ENCODE measurements around the gene KCNQ2. TPM values are rescaled to one million over a fixed set of nuclear protein-coding genes. Genes with fewer than 3 reads are reported as not detected.
A peak's percentile ranks its signal among the peaks of the same experiment; 100 is the strongest.

KCNQ2 gene
- total and polyA plus RNA-seq, 8 donors = 8.4 to 19.1 (median 14.1) TPM; not detected in 2

GRCh38 chr20:63468421-63468820, 4.0 kb downstream of the KCNQ2 start:
- intact Hi-C loops (cut with DNase I) = no loop called here
- Histone ChIP-seq H3K4me3 (no peak overlapping the region), H3K9me3 (no peaks in the 10 kb centered on the region), H3K36me3 (no peaks in the 10 kb centered on the region), H3K27me3 (peaks cover 28 to 98% of the 10 kb centered on the region in 2 donors), H3K27ac (no peak overlapping the region), H3K4me1 (peaks cover 0 to 14% of the 10 kb centered on the region in 2 donors)
- ATAC-seq = no peak
- TF ChIP-seq CTCF (IDR thresholded peaks at IDR 0.05) = no peak
- peak in 1 of 4 donors; percentile 49 for DNase-seq

GRCh38 chr20:63467294-63468083, 5.0 kb downstream of the KCNQ2 start:
- DNase-seq (no peak), ATAC-seq (no peak)
- no peak overlapping the region for H3K27ac ChIP-seq
- no peak for TF ChIP-seq CTCF (IDR thresholded peaks at IDR 0.05)
- H3K4me1 ChIP-seq = peaks cover 0 to 14% of the 10 kb centered on the region in 2 donors
- no peak overlapping the region for H3K4me3 ChIP-seq
- intact Hi-C loops (cut with DNase I) = no loop called here
- H3K27me3 ChIP-seq = peaks cover 23 to 98% of the 10 kb centered on the region in 2 donors
- H3K9me3 ChIP-seq = no peaks in the 10 kb centered on the region
- no peaks in the 10 kb centered on the region for H3K36me3 ChIP-seq

- no peak overlapping the region for H3K4me3 ChIP-seq
- intact Hi-C loops (cut with DNase I) = no loop called here
- no peaks in the 10 kb centered on the region for H3K9me3 ChIP-seq
- no peak overlapping the region for H3K27ac ChIP-seq
- H3K4me1 ChIP-seq = peaks cover 0 to 9% of the 10 kb centered on the region in 2 donors
- H3K27me3 ChIP-seq = peaks cover 18 to 96% of the 10 kb centered on the region in 2 donors
- ATAC-seq (no peak), DNase-seq (no peak)
- no peak for TF ChIP-seq CTCF (IDR thresholded peaks at IDR 0.05)
- H3K36me3 ChIP-seq = no peaks in the 10 kb centered on the region
Measured at GRCh38 chr20:63466861-63467260, 5.6 kb downstream of the KCNQ2 start.

GRCh38 chr20:63466250-63466825, 6.1 kb downstream of the KCNQ2 start:
- peaks cover 13 to 95% of the 10 kb centered on the region in 2 donors for H3K27me3 ChIP-seq
- H3K27ac ChIP-seq = no peak overlapping the region
- no peaks in the 10 kb centered on the region for H3K9me3 ChIP-seq
- DNase-seq (no peak), ATAC-seq (no peak)
- intact Hi-C loops (cut with DNase I) = no loop called here
- TF ChIP-seq CTCF (IDR thresholded peaks at IDR 0.05) = no peak
- H3K4me1 ChIP-seq = peaks cover 0 to 4% of the 10 kb centered on the region in 2 donors
- H3K4me3 ChIP-seq = no peak overlapping the region
- H3K36me3 ChIP-seq = no peaks in the 10 kb centered on the region
